ENCODE results near the gene FBXO46. TPM values are rescaled to one million over a fixed set of nuclear protein-coding genes. Genes with fewer than 3 reads are reported as not detected.

FBXO46 gene
- polyA plus RNA-seq, 3 donors from 2014 or later, result 5.9 to 15.6 (median 7.5) TPM

DNA sequence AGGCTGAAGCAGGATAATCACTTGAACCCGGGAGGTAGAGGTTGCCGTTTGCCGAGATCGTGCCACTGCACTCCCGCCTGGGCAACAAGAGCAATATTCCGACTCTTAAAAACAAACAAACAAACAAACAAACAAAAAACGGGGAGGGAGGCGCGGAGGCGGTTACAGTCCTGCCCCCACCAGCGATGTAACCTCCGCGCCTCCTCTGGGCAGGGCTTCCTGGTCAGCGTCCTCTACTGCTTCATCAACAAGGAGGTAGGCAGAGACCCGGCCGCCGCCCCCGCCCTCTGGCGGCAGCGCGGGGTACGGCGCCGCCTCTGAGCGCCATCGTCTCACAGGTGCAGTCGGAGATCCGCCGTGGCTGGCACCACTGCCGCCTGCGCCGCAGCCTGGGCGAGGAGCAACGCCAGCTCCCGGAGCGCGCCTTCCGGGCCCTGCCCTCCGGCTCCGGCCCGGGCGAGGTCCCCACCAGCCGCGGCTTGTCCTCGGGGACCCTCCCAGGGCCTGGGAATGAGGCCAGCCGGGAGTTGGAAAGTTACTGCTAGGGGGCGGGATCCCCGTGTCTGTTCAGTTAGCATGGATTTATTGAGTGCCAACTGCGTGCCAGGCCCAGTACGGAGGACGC is 49.2 kb downstream of the FBXO46 start:
- Mint-ChIP-seq H3K36me3 (peaks cover 0 to 8% (median 0%) of the 10 kb centered on the region in 3 donors), H3K4me3 (peak overlapping the region; percentile 84 to 94 (median 89)), H3K27me3 (ENCODE audit: low read depth in 3 of 3) (peaks cover 0 to 9% (median 2%) of the 10 kb centered on the region in 3 donors), H3K27ac (peak overlapping the region; percentile 73 to 90 (median 87)), H3K9me3 (no peaks in the 10 kb centered on the region), H3K4me1 (peaks cover 17 to 23% of the 10 kb centered on the region in 2 donors)
- peak; percentile 89 to 90 (median 90) for DNase-seq

DNA sequence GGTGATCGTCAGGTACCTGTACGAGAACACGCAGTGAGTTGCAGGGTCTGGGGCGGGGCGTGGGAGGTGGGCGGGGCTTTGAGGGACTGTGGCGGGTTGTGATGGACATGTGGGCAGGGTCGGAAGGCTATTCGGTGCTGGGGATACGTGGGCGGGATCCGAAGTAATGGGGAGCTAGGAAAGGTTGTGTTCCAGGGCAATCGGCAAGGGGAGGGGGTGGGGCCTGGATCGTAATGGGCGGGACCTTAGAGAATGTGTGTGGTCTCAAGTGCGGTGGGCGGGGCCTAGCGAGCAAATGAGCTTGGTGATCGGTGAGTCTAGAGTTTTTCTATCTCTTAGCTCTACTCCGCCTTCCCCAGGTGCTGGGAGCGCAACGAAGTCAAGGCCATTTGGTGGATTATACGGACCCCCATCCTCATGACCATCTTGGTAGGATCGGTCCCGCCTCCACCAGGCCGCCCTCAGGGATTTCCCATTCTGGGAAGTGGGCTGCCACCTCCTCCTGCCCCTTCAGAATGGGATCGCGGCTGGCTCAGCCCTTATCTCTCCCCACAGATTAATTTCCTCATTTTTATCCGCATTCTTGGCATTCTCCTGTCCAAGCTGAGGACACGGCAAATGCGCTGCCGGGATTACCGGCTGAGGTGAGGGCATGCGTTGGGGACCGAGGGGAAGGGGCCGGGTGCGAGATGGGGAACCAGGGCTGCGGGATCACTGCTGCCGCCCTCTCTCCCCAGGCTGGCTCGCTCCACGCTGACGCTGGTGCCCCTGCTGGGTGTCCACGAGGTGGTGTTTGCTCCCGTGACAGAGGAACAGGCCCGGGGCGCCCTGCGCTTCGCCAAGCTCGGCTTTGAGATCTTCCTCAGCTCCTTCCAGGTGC is 53.1 kb downstream of the FBXO46 start:
- no peaks in the 10 kb centered on the region for H3K9me3 Mint-ChIP-seq
- H3K4me3 Mint-ChIP-seq, result peak overlapping the region; percentile 77 to 85 (median 83)
- DNase-seq, result peak; percentile 50 to 55 (median 52)
- H3K36me3 Mint-ChIP-seq, result peaks cover 0 to 6% (median 4%) of the 10 kb centered on the region in 3 donors
- H3K27ac Mint-ChIP-seq, result peak overlapping the region in 3 of 6 donors; percentile 12 to 72 (median 56)
- peaks cover 18 to 30% of the 10 kb centered on the region in 2 donors for H3K4me1 Mint-ChIP-seq
- H3K27me3 Mint-ChIP-seq (ENCODE audit: low read depth in 3 of 3), result peaks cover 4 to 13% (median 9%) of the 10 kb centered on the region in 3 donors

DNA sequence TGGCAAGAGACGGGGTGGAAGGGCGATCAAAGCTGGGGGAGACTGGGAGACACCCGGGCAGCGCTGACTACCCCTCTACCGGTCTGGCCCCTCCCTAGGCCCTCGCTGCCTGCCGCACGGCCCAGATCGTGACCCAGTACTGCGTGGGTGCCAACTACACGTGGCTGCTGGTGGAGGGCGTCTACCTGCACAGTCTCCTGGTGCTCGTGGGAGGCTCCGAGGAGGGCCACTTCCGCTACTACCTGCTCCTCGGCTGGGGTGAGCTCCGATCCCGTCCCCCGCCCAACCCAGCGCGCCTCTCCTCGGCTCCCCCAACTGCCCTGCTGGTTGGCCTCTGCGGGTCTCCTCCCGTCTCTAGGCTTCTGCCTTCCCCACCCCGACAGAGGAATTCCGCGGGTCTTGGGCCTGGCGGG is 53.8 kb downstream of the FBXO46 start:
- Mint-ChIP-seq H3K27me3 (ENCODE audit: low read depth in 3 of 3) (peaks cover 4 to 13% (median 13%) of the 10 kb centered on the region in 3 donors), H3K4me1 (peaks cover 16 to 27% of the 10 kb centered on the region in 2 donors), H3K4me3 (peak overlapping the region; percentile 61 to 84 (median 79)), H3K27ac (peak overlapping the region in 1 of 6 donors; percentile 34), H3K36me3 (peaks cover 0 to 8% (median 4%) of the 10 kb centered on the region in 3 donors), H3K9me3 (no peaks in the 10 kb centered on the region)
- peak in 1 of 3 donors; percentile 18 for DNase-seq

DNA sequence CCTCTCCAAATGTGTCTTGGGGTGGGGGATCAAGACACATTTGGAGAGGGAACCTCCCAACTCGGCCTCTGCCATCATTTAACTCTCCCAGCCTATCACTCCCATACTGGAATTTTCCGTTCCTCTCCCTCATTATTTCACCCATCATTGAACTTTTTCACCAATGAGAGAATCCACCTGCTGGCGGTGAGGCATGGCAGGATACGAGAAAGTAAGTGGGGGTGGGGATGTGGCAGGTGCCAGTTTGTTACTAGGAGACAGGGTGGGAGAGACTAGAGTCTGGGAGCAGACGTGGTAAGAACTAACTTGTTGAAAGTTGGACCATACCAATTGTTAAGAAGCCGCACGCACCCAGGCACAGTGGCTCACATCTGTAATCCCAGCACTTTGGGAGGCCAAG is 55.8 kb downstream of the FBXO46 start:
- Mint-ChIP-seq H3K4me1 (peaks cover 23 to 35% of the 10 kb centered on the region in 2 donors), H3K36me3 (peaks cover 0 to 8% (median 4%) of the 10 kb centered on the region in 3 donors), H3K9me3 (no peaks in the 10 kb centered on the region), H3K27me3 (ENCODE audit: low read depth in 3 of 3) (peaks cover 9 to 17% (median 12%) of the 10 kb centered on the region in 3 donors), H3K27ac (no peak overlapping the region), H3K4me3 (no peak overlapping the region)
- DNase-seq, result no peak

DNA sequence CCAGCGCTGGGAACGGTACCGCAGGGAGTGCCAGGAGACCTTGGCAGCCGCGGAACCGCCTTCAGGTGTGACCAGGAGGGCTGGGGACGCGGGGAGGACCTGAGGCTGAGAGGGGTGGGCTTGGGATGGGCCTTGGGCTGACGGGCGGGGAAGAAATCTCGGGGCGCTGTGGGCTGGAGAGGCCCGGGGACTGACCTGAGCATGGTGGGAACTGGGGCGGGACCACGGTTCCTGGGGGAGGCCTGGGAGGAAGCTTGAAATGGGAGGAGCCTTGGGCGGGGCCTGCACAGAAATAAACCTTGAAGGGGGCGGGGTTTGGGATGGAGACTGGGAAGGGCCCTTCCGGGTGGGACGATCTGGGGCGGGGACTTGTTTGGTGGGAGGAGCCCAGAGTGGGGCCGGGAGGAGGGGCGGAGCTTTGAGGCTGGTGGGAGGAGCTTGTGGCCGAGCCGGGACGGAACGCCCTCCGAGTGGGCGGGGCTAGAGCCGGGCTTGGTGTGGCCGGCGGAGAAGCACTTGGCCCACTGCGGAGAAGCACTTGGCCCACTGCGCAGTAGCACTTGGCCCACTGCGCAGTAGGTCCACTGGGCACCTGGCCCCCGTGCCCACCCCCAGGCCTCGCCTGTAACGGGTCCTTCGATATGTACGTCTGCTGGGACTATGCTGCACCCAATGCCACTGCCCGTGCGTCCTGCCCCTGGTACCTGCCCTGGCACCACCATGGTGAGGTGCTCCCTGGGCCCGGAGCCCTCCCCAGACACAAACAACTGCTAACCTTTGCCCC is 59.8 kb downstream of the FBXO46 start:
- H3K4me1 Mint-ChIP-seq, result peaks cover 36 to 44% of the 10 kb centered on the region in 2 donors
- peaks cover 0 to 8% (median 4%) of the 10 kb centered on the region in 3 donors for H3K36me3 Mint-ChIP-seq
- peaks cover 9 to 17% (median 16%) of the 10 kb centered on the region in 3 donors for H3K27me3 Mint-ChIP-seq (ENCODE audit: low read depth in 3 of 3)
- no peaks in the 10 kb centered on the region for H3K9me3 Mint-ChIP-seq
- peak overlapping the region in 1 of 6 donors; percentile 37 for H3K27ac Mint-ChIP-seq
- peak; percentile 59 to 61 (median 60) for DNase-seq
- H3K4me3 Mint-ChIP-seq, result peak overlapping the region; percentile 62 to 78 (median 72)

DNA sequence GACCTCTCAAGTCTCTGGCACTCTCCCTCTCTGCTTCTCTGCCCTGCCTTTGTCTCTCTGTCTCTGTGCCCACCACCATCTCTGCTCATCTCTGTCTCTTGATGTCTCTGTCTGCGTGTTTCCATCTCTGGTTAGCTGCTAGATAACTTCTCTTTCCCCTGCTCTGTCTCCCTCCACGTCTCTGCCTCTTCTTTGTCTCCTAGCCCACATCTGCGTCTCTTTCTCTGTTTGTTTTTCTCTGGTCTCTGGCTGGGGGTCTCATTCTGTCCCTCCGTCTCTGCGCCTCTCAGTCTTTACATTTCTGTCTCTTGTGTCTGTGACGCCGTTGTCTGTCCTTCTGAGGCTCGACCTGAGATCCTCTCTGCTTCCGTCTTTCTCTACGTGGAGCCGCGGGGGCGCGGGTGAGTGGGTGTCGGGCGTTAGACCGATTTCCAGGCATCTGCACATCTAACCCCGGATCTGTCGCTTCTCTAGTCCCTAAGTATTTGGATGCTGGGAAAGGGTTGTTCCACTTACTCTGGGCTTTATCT is 62.3 kb downstream of the FBXO46 start:
- H3K27ac Mint-ChIP-seq, result peak overlapping the region; percentile 34 to 95 (median 94)
- H3K4me1 Mint-ChIP-seq, result peaks cover 36 to 43% of the 10 kb centered on the region in 2 donors
- H3K36me3 Mint-ChIP-seq, result peaks cover 0 to 4% (median 4%) of the 10 kb centered on the region in 3 donors
- no peaks in the 10 kb centered on the region for H3K9me3 Mint-ChIP-seq
- H3K4me3 Mint-ChIP-seq, result peak overlapping the region; percentile 84 to 95 (median 90)
- peaks cover 10 to 16% (median 12%) of the 10 kb centered on the region in 3 donors for H3K27me3 Mint-ChIP-seq (ENCODE audit: low read depth in 3 of 3)
- peak; percentile 39 to 50 (median 47) for DNase-seq

DNA sequence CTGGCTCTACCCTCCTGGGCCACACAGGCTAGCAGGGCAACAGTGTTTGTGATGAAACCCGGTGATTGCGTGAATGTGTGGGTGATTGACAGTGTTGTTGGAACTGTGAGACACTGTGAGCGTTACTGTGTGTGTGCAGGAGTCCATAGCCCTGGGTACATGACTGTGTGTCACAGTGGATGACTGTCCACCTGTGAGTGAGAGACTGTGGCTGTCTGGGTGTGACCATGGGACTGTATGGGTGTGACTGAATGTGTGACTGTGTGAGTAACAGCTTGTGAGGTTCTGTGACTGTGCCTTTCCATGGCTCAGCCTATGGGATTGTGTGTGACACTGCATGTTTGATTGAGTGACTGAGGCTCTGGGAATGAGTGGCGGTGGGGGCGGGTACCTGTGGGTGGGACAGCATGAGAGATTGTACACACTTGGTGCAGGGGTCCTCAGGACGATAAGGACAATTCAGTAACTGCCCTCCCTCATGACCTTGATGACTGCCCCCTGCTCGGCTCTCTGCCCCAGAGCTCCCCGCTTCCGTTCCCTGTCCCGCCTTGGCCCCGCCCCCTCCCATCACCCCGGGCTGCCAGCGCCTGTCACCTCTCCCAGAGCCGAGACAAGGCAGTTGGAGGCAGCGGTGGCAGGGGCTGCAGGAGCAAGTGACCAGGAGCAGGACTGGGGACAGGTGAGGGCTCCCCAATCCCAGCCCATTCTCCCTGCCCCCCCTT is 62.9 kb downstream of the FBXO46 start, which contains the start of gene GIPR:
Gene GIPR, plus strand, starts transcription at position 602 of the 722 bp plus-strand sequence. CDS start 1,300 bp downstream, outside the sequence.
- Mint-ChIP-seq H3K27me3 (ENCODE audit: low read depth in 3 of 3) (peaks cover 10 to 16% (median 10%) of the 10 kb centered on the region in 3 donors), H3K4me3 (peak within 1 kb of the TSS; percentile 84 to 95 (median 90)), H3K9me3 (no peaks in the 10 kb centered on the region), H3K4me1 (peaks cover 36 to 43% of the 10 kb centered on the region in 2 donors), H3K36me3 (peaks cover 0 to 4% (median 2%) of the 10 kb centered on the region in 3 donors), H3K27ac (peak within 1 kb of the TSS; percentile 69 to 95 (median 94))
- DNase-seq, result peak; percentile 52 to 60 (median 55)

DNA sequence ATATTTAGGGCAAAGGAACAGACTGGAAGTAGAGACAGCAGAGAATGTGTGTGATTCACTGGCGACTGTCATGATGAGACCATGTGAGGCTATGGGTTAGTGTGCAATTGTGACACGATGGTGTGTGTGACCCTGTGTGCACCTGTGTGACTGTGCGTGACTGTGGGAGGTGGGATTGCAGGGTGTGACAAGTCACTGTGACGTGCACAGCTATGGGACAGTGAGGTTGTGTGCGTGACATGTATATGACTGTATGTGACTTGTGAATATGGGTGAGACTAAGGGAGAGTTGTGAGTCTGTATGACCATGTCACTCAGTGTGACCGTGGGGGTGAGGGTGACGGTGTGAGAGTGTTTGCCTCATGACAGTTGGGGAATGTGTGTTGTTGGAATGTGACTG is 66.1 kb downstream of the FBXO46 start:
- Mint-ChIP-seq H3K27ac (no peak overlapping the region), H3K36me3 (no peaks in the 10 kb centered on the region), H3K27me3 (ENCODE audit: low read depth in 3 of 3) (peaks cover 3 to 12% (median 8%) of the 10 kb centered on the region in 3 donors), H3K4me1 (peaks cover 22 to 24% of the 10 kb centered on the region in 2 donors), H3K4me3 (no peak overlapping the region), H3K9me3 (no peaks in the 10 kb centered on the region)
- DNase-seq, result no peak

DNA sequence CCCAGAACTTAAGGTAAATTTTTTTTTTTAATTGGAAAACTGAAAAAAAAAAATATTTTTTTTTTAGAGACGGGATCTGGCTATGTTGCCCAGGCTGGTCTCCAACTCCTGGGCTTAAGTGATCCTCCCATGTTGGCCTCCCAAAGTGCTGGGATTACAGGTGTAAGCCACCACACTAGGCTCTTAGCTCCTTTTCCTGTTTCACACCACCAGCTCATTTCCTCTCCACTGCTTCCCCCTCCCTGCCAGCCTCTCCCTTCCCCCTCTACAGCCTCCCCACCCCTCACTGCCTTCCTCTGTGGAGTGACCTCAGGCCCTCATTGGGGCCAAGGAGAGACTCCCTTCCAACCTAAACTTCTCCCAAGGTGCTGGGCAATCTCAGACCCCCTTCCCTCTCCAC is 66.9 kb downstream of the FBXO46 start:
- no peaks in the 10 kb centered on the region for H3K36me3 Mint-ChIP-seq
- peaks cover 3 to 12% (median 8%) of the 10 kb centered on the region in 3 donors for H3K27me3 Mint-ChIP-seq (ENCODE audit: low read depth in 3 of 3)
- no peak for DNase-seq
- H3K27ac Mint-ChIP-seq, result no peak overlapping the region
- H3K4me1 Mint-ChIP-seq, result peaks cover 14 to 16% of the 10 kb centered on the region in 2 donors
- H3K4me3 Mint-ChIP-seq, result no peak overlapping the region
- no peaks in the 10 kb centered on the region for H3K9me3 Mint-ChIP-seq

DNA sequence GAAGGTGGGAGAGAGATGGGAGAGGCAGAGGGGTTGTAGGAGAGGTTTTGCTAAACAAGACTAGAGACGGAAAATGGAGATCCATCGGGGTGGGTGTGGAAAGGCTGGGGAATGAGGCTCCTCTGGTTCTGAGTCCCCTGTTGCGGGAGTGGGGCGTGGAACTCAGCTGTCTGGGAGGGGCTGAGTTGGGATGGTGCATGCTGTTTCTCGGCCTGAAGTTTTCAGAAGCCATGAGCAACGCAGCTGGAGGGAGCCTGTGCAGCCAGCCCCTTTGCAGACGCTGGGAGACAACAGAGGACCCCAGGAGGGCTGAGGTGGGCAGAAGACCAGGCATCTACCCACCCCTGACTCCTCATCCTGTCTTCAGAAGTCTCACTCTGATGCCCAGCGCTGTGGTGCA is 70.1 kb downstream of the FBXO46 start:
- H3K27me3 Mint-ChIP-seq (ENCODE audit: low read depth in 3 of 3), result peaks cover 0 to 12% (median 4%) of the 10 kb centered on the region in 3 donors
- no peaks in the 10 kb centered on the region for H3K36me3 Mint-ChIP-seq
- no peak overlapping the region for H3K4me3 Mint-ChIP-seq
- peak overlapping the region in 1 of 6 donors; percentile 63 for H3K27ac Mint-ChIP-seq
- H3K4me1 Mint-ChIP-seq, result no peaks in the 10 kb centered on the region
- no peaks in the 10 kb centered on the region for H3K9me3 Mint-ChIP-seq
- no peak for DNase-seq

Data from immature natural killer cell (primary cell).